GM06990 (cell line): Measurements from ENCODE around the gene TBC1D20.

Experiments used
- DNase-seq: peaks from one replicate; pipeline ENCODE4 v3.0.0-alpha.2; 2011; ENCODE audit not compliant: insufficient read length; ENCODE audit errors: extremely low read depth
- H3K27me3 ChIP-seq: replicated peaks from 2 replicates; pipeline ENCODE4 v1.6.0; 2011; ENCODE audit warnings: low read length; ENCODE audit not compliant: control insufficient read depth, insufficient read depth
- H3K36me3 ChIP-seq: 2 replicates; pipeline ENCODE4 v1.5.1; 2011; ENCODE audit warnings: low read length; ENCODE audit not compliant: control insufficient read depth, insufficient read depth
- H3K4me3 ChIP-seq: replicated peaks from 2 replicates; pipeline ENCODE4 v1.5.1; 2011; ENCODE audit warnings: low read depth, mild to moderate bottlenecking, control low read depth, low read length
- CTCF ChIP-seq: IDR thresholded peaks from 2 replicates; pipeline ENCODE4 v1.5.1; 2011; ENCODE audit warnings: low read length, control low read depth, mild to moderate bottlenecking, inconsistent platforms; ENCODE audit not compliant: insufficient read depth, poor library complexity, severe bottlenecking

Gene TBC1D20

DNA sequence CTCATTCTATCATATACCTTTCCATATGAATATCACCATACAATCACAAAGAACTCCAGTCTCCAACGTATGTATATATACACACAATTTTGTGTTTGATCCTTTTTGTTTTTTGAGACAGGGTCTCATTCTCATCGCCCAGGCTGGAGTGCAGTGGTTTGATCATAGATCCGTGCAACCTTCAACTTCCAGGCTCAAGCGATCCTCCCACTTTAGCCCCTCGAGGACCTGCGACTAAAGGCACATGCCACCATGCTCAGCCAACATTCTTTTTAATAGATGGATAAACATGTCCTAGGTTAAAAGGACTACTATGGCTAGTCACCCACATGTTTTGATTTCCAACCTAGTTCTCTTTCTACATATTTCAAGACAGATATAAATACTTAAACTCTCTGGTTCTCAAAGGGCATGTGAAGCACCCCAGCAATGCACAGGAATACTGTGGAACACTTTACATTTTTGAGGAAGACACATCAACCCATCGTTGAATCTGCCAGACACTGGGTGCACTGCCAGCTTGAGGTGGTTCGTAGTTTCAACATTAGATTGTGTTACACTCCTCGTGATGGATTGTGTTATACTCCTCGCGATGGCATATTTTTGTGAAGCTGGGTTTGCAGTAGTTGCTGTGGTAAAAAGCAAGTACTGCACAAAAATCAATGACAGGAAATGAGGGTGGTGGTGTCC, 40.9 kb upstream of the TBC1D20 start:
- peaks cover 19% of the 10 kb centered on the region for H3K36me3 ChIP-seq

DNA sequence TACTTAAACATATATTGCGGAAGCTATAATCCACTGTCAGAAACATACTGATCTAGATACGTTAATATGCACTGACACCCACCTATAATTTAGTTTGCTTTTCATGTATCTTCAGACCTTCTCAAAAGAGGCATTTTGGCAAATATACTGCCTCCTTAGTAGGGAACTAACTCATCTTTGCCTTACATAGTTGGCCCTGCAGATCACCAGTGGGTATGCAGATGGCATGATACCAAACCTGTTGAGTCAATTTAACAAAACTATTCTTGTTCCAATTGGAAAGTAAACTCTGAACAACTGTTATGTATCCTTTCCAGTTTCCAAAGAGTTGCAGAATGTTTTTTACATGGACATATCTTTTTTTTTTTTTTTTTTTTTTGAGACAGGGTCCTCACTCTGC, 35.6 kb upstream of the TBC1D20 start:
- no peak for DNase-seq
- Histone ChIP-seq H3K4me3 (no peak overlapping the region), H3K36me3 (peaks cover 26% of the 10 kb centered on the region), H3K27me3 (no peaks in the 10 kb centered on the region)
- TF ChIP-seq CTCF: no peak

More for the DNA sequence above, 40.9 kb upstream of the TBC1D20 start:
- TF ChIP-seq CTCF: no peak
- Histone ChIP-seq H3K27me3 (no peaks in the 10 kb centered on the region), H3K4me3 (no peak overlapping the region)
- DNase-seq: no peak

DNA sequence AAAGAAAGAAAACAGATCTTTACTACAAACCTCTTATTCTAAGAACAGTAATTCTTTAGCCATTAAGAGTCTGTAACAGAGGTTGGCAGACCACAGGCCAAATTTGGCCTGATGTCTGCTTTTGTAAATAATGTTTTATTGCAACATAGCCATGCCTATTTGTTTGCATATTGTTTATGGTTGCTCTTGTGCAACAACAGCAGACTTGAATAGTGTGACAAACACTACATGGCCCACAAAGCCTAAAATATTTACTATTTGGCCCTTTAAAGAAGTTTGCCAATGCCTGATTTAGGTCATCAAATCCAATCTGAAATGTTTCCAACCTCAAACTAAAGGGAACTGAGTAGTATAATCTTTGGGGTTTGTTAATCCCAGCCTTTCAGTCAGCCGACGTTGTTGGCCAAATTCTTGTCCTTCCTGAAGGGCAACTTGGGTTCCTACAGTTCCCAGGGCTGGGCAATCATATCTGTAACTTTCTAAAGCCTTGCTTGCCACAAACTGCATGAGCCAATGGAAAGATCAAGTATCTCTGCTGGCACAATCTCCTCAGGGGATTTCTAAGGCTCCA, 33.9 kb upstream of the TBC1D20 start:
- peaks cover 31% of the 10 kb centered on the region for H3K36me3 ChIP-seq
- no peak for DNase-seq
- TF ChIP-seq CTCF: no peak
- H3K4me3 ChIP-seq: no peak overlapping the region
- H3K27me3 ChIP-seq: no peaks in the 10 kb centered on the region

DNA sequence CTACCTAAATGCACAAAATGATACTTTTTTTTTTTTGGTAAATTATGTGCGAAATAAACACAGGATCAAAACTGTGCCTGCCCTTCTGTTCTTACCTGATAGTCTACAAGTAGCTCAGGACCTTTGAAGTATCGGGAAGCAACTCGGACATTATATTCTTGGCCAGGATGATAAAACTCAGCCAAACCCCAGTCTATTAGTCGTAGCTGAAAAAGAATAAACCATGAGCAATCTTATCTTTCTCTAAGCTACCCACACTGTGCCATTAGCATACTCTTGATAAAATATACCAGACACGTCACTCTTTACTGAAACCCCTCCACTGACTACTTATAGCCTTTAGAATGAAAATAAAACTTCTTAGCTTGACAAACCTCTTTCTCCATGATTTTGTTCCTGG, 29.8 kb upstream of the TBC1D20 start:
- no peak for TF ChIP-seq CTCF
- DNase-seq: no peak
- Histone ChIP-seq H3K36me3 (peaks cover 24% of the 10 kb centered on the region), H3K27me3 (no peaks in the 10 kb centered on the region), H3K4me3 (no peak overlapping the region)

DNA sequence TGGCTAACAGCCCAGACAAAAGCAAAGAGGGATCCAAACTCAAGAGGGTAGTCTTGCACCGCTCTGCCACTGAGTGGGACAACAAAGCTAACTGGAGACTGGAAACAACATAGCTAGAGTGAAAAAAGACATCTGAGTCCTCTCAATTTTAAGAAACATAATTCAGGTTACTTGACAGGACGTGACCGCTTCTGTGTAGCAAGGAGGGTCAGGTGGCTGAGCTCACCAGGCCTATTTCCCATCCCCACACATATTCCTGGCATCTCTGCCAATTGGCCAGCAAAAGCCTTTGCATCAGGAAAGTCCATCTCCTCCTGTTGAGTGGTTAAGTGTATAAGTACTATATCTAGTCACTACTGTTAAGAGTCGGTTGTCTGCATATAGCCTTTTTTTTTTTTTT, 25.3 kb upstream of the TBC1D20 start:
- Histone ChIP-seq H3K27me3 (no peaks in the 10 kb centered on the region), H3K36me3 (peaks cover 24% of the 10 kb centered on the region), H3K4me3 (no peak overlapping the region)
- no peak for TF ChIP-seq CTCF
- no peak for DNase-seq
